ENCODE measurements around the gene FAM107B. TPM values are rescaled to one million over a fixed set of nuclear protein-coding genes. Genes with fewer than 3 reads are reported as not detected.
"Not testable (repeated sequence)": the region's sequence is repeated elsewhere in the genome, so short reads cannot be mapped to it uniquely, and the experiment has no call there.

Gene FAM107B
- total and polyA plus RNA-seq, 2 donors (not counting 3 experiments of a cell fraction or from before 2014, with no cell fraction given) = 39.2 to 176 TPM

DNA sequence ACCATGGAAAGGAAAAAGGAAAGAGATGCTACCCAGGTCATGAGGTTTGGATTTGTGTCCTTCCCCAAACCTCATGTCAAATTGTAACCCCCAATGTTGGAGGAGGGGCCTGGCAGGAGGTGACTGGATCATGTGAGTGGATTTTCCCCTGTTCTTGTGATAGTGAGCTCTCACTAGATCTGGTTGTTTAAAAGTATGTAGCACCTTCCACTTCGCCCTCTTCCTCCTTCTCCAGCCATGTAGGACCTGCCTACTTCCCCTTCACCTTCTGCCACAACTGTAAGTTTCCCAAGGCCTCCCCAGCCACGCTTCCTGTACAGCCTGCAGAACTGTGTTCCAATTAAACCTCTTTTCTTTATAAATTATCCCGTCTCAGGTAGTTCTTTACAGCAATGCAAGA lies 113.9 kb downstream of the FAM107B start:
- no peak for TF ChIP-seq POLR2AphosphoS5 (IDR thresholded peaks at IDR 0.05; ENCODE audit: insufficient read depth, low read depth, low read length)
- TF ChIP-seq FOS (IDR thresholded peaks at IDR 0.05; ENCODE audit: borderline replicate concordance, insufficient read depth, low read length) = no peak
- no peak for TF ChIP-seq JUN (IDR thresholded peaks at IDR 0.05; ENCODE audit: borderline replicate concordance, insufficient read depth, insufficient read length, low read depth)
- no peak for TF ChIP-seq EZH2 (IDR thresholded peaks at IDR 0.05; ENCODE audit: borderline replicate concordance, low read depth, low read length, severe bottlenecking)
- TF ChIP-seq MYC (IDR thresholded peaks at IDR 0.05; ENCODE audit: low read depth, low read length) = no peak
- TF ChIP-seq, protein P1, sequence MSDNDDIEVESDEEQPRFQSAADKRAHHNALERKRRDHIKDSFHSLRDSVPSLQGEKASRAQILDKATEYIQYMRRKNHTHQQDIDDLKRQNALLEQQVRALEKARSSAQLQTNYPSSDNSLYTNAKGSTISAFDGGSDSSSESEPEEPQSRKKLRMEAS (IDR thresholded peaks at IDR 0.05; ENCODE audit: insufficient read depth, insufficient read length) = no peak
- dilution Hi-C loops (cut with MboI; ENCODE audit: extremely low pct_ligation_motif_present, low sequenced_read_pairs) (no loop called here), intact Hi-C loops (cut with micrococcal nuclease) (no loop called here)
- POLR2A ChIA-PET = no interaction called here
- H3K4me3 ChIP-seq (replicated peaks in 1 of 3; ENCODE audit: insufficient read depth in 1 of 3, low read depth in 1 of 3, low read length in 3 of 3) = no peak overlapping the region
- BruUV-seq (replicated peaks) = no TSS peak
- H2AFZ ChIP-seq (ENCODE audit: low read depth, low read length) = no peak overlapping the region
- CTCF ChIA-PET = no interaction called here
- H3K9ac ChIP-seq (replicated peaks; ENCODE audit: extremely low read depth, insufficient read depth, low read length) = no peak overlapping the region
- no peaks in the 10 kb centered on the region for H3K9me1 ChIP-seq (replicated peaks; ENCODE audit: control insufficient read depth, extremely low read depth, insufficient read depth, low read length)
- no peaks in the 10 kb centered on the region for H4K20me1 ChIP-seq (replicated peaks; ENCODE audit: control insufficient read depth, extremely low read depth, insufficient read depth, low read length)
- no peaks in the 10 kb centered on the region for H3K9me3 ChIP-seq (replicated peaks; ENCODE audit: control insufficient read depth, insufficient read depth, low read length)
- no peaks in the 10 kb centered on the region for H3K36me3 ChIP-seq (ENCODE audit: control insufficient read depth in 2 of 2, extremely low read depth in 1 of 2, insufficient read depth in 2 of 2, low read length in 2 of 2)
- no peaks in the 10 kb centered on the region for H3K79me2 ChIP-seq (ENCODE audit: control insufficient read depth, insufficient read depth, low read length)
- no peak overlapping the region for H3K27ac ChIP-seq (ENCODE audit: insufficient read depth, low read depth, low read length)
- no peak for DNase-seq (ENCODE audit: low read depth, low spot score)
- no peak for FAIRE-seq
- H3K4me2 ChIP-seq (ENCODE audit: insufficient read depth, low read length) = no peak overlapping the region
- peaks cover 0 to under 1% of the 10 kb centered on the region in 2 experiments for H3K27me3 ChIP-seq (ENCODE audit: control insufficient read depth in 2 of 2, insufficient read depth in 2 of 2, low read length in 2 of 2)
- H3K4me1 ChIP-seq (ENCODE audit: control insufficient read depth, extremely low read depth, insufficient read depth, low read length) = no peaks in the 10 kb centered on the region

DNA sequence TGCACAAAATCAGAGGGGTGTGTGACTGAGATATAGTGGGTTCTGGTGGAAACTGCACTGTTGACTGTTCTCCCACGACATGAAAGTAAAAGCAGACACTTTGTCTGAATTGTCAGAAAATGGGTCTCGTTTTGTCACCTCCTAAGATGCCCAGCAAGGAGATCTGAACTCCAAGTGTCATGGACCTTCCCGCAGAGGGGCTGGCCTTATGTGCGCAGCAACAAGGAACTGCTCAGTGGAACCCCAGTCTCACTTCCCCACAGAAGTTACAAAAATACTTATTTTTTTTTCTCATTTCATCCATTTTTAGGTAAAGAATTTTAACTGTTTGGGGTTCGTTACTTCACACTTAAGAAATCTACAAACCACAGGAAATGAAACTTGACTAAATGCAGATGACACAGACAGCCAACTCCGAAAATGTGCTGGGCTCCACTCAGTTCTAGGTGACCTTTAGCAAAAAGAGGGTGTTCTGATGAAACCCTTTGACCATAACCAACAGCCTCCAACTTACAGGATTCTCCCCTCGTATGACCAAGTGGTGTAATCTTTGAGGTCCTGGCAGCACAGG lies 115.0 kb downstream of the FAM107B start:
- H2AFZ ChIP-seq (ENCODE audit: low read depth, low read length) = no peak overlapping the region
- H3K4me3 ChIP-seq (replicated peaks in 1 of 3; ENCODE audit: insufficient read depth in 1 of 3, low read depth in 1 of 3, low read length in 3 of 3) = no peak overlapping the region
- TF ChIP-seq FOS (IDR thresholded peaks at IDR 0.05; ENCODE audit: borderline replicate concordance, insufficient read depth, low read length) = no peak
- no peak for TF ChIP-seq MYC (IDR thresholded peaks at IDR 0.05; ENCODE audit: low read depth, low read length)
- no peak for TF ChIP-seq POLR2AphosphoS5 (IDR thresholded peaks at IDR 0.05; ENCODE audit: insufficient read depth, low read depth, low read length)
- TF ChIP-seq EZH2 (IDR thresholded peaks at IDR 0.05; ENCODE audit: borderline replicate concordance, low read depth, low read length, severe bottlenecking) = no peak
- TF ChIP-seq, protein P1 (IDR thresholded peaks at IDR 0.05; ENCODE audit: insufficient read depth, insufficient read length) = no peak
- TF ChIP-seq JUN (IDR thresholded peaks at IDR 0.05; ENCODE audit: borderline replicate concordance, insufficient read depth, insufficient read length, low read depth) = no peak
- no peaks in the 10 kb centered on the region for H4K20me1 ChIP-seq (replicated peaks; ENCODE audit: control insufficient read depth, extremely low read depth, insufficient read depth, low read length)
- no peaks in the 10 kb centered on the region for H3K9me3 ChIP-seq (replicated peaks; ENCODE audit: control insufficient read depth, insufficient read depth, low read length)
- dilution Hi-C loops (cut with MboI; ENCODE audit: extremely low pct_ligation_motif_present, low sequenced_read_pairs) (no loop called here), intact Hi-C loops (cut with micrococcal nuclease) (no loop called here)
- no peaks in the 10 kb centered on the region for H3K79me2 ChIP-seq (ENCODE audit: control insufficient read depth, insufficient read depth, low read length)
- no peak overlapping the region for H3K27ac ChIP-seq (ENCODE audit: insufficient read depth, low read depth, low read length)
- no peaks in the 10 kb centered on the region for H3K9me1 ChIP-seq (replicated peaks; ENCODE audit: control insufficient read depth, extremely low read depth, insufficient read depth, low read length)
- CTCF ChIA-PET = no interaction called here
- FAIRE-seq = no peak
- no peak overlapping the region for H3K9ac ChIP-seq (replicated peaks; ENCODE audit: extremely low read depth, insufficient read depth, low read length)
- POLR2A ChIA-PET = no interaction called here
- no peaks in the 10 kb centered on the region for H3K4me1 ChIP-seq (ENCODE audit: control insufficient read depth, extremely low read depth, insufficient read depth, low read length)
- no peak overlapping the region for H3K4me2 ChIP-seq (ENCODE audit: insufficient read depth, low read length)
- no TSS peak for BruUV-seq (replicated peaks)
- peaks cover 0 to 2% of the 10 kb centered on the region in 2 experiments for H3K27me3 ChIP-seq (ENCODE audit: control insufficient read depth in 2 of 2, insufficient read depth in 2 of 2, low read length in 2 of 2)
- H3K36me3 ChIP-seq (ENCODE audit: control insufficient read depth in 2 of 2, extremely low read depth in 1 of 2, insufficient read depth in 2 of 2, low read length in 2 of 2) = no peaks in the 10 kb centered on the region
- no peak for DNase-seq (ENCODE audit: low read depth, low spot score)

DNA sequence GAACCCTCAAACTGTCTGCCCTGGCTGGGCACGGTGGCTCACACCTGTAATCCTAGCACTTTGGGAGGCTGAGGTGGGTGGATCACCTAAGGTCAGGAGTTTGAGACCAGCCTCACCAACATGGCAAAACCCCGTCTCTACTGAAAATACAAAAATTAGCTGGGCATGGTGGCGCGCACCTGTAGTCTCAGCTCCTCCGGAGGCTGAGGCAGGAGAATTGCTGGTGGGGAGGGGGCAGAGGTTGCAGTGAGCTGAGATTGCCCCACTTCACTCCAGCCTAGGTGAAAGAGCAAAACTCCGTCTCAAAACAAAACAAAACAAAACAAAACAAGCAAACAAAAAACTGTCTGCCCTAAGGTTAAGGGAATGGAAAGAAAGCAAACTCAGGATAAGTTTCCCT lies 115.6 kb downstream of the FAM107B start:
- CTCF ChIA-PET; H3K9ac ChIP-seq (replicated peaks; ENCODE audit: extremely low read depth, insufficient read depth, low read length); H3K79me2 ChIP-seq (ENCODE audit: control insufficient read depth, insufficient read depth, low read length); H2AFZ ChIP-seq (ENCODE audit: low read depth, low read length); H3K9me1 ChIP-seq (replicated peaks; ENCODE audit: control insufficient read depth, extremely low read depth, insufficient read depth, low read length); H3K27ac ChIP-seq (ENCODE audit: insufficient read depth, low read depth, low read length); H3K4me1 ChIP-seq (ENCODE audit: control insufficient read depth, extremely low read depth, insufficient read depth, low read length); BruUV-seq (replicated peaks); H3K36me3 ChIP-seq (ENCODE audit: control insufficient read depth in 2 of 2, extremely low read depth in 1 of 2, insufficient read depth in 2 of 2, low read length in 2 of 2); FAIRE-seq; H3K9me3 ChIP-seq (replicated peaks; ENCODE audit: control insufficient read depth, insufficient read depth, low read length); intact Hi-C loops (cut with micrococcal nuclease); H4K20me1 ChIP-seq (replicated peaks; ENCODE audit: control insufficient read depth, extremely low read depth, insufficient read depth, low read length); H3K4me2 ChIP-seq (ENCODE audit: insufficient read depth, low read length); dilution Hi-C loops (cut with MboI; ENCODE audit: extremely low pct_ligation_motif_present, low sequenced_read_pairs); H3K27me3 ChIP-seq (ENCODE audit: control insufficient read depth in 2 of 2, insufficient read depth in 2 of 2, low read length in 2 of 2); DNase-seq (ENCODE audit: low read depth, low spot score); H3K4me3 ChIP-seq (replicated peaks in 1 of 3; ENCODE audit: insufficient read depth in 1 of 3, low read depth in 1 of 3, low read length in 3 of 3): not testable (repeated sequence)
- POLR2A ChIA-PET = interaction anchor here (0.6 kb wide), 1 partner anchor 197 kb away, joined by 3 read pairs; no protein-coding TSS in a partner anchor

Measured in endothelial cell of umbilical vein (primary cell).